Sigmoid colon (tissue), 7 donors: Measurements from ENCODE around the gene NRP1. TPM values are rescaled to one million over a fixed set of nuclear protein-coding genes. Genes with fewer than 3 reads are reported as not detected.

ENCODE experiments used
- DNase-seq: peaks from one replicate; pipeline ENCODE4 v3.0.0-alpha.2; 2019
- H3K27ac ChIP-seq, 4 donors: fragments of 200-600 bp; sonication (generic); one replicate each; pipeline ENCODE4 v1.5.1; 2016 to 2019; ENCODE audit warnings: mild to moderate bottlenecking in 1 of 4
- H3K27me3 ChIP-seq, 3 donors: fragments of 200-600 bp; sonication (generic); one replicate each; pipeline ENCODE4 v1.5.1; 2019; ENCODE audit warnings: mild to moderate bottlenecking in 1 of 3
- H3K36me3 ChIP-seq, 4 donors: fragments of 200-600 bp; sonication (generic); one replicate each; pipeline ENCODE4 v1.5.1; 2016 to 2019
- H3K4me1 ChIP-seq, 4 donors: fragments of 200-600 bp; sonication (generic); one replicate each; pipeline ENCODE4 v1.5.1; 2017 to 2019
- H3K4me3 ChIP-seq, 4 donors: fragments of 200-600 bp; sonication (generic); one replicate each; pipeline ENCODE4 v1.5.1; 2017 to 2019; ENCODE audit warnings: mild to moderate bottlenecking in 2 of 4, moderate library complexity in 1 of 4
- H3K9me3 ChIP-seq, 4 donors: fragments of 200-600 bp in 3 of 4; sonication (generic) in 3 of 4; one replicate each; pipeline versions ENCODE4 v1.5.1 to v1.6.1; 2013 to 2019
- EP300 ChIP-seq, 4 donors: sonication (generic); formaldehyde crosslinking; IDR thresholded peaks; one replicate each; pipeline ENCODE4 v1.6.1; 2017; ENCODE audit warnings: antibody characterized with exemption in 4 of 4
- POLR2A ChIP-seq, 2 donors: fragments of 450-650 bp; IDR thresholded peaks; one replicate each; pipeline ENCODE4 v1.6.1; 2016; ENCODE audit warnings: antibody characterized with exemption in 2 of 2, mild to moderate bottlenecking in 2 of 2, moderate library complexity in 2 of 2
- POLR2AphosphoS5 ChIP-seq, 4 donors: sonication (generic); formaldehyde crosslinking; IDR thresholded peaks; one replicate each; pipeline ENCODE4 v1.6.1; 2017; ENCODE audit warnings: antibody characterized with exemption in 4 of 4
- WGBS, 2 donors: extraction: QIAGEN DNeasy Blood & Tissue Kit; methylation state at CpG; one replicate each; pipeline ENCODE4 v1.1.7; 2013; 5-methylcytosine and 5-hydroxymethylcytosine counted together
- intact Hi-C: fragments of 100-400 bp; cut with DNase I; formaldehyde crosslinking; loops from one replicate; pipeline ENCODE4 v1.15.1; 2023
- polyA plus RNA-seq, 3 donors: library from polyadenylated mRNA; stranded (reverse); fragments of 200-250 nt; gene quantifications; one replicate each; pipeline ENCODE4 v1.2.3, GENCODE V29; 2013
- total RNA-seq, 4 donors: library from RNA; depleted of rRNA; stranded (reverse); fragments of >200 nt; gene quantifications; one replicate each; pipeline ENCODE4 v1.1.0, GENCODE V29; 2016
- TF ChIP-seq, protein P1 (sequence below), 4 experiments: fragments of 450-650 bp in 3 of 4; fragments of 200-600 bp in 1 of 4; IDR thresholded peaks; one replicate each; pipeline ENCODE4 v1.5.1; 2016 to 2019; ENCODE audit warnings: antibody characterized with exemption in 4 of 4, mild to moderate bottlenecking in 3 of 4, moderate library complexity in 2 of 4
- donor health status: healthy with polysubstance abuse.
- donor health status: Bipolar disorder and iron deficiency.
- donor health status: healthy.

Gene NRP1
- total and polyA plus RNA-seq, 7 donors, result 3.6 to 52.4 (median 44.1) TPM

DNA sequence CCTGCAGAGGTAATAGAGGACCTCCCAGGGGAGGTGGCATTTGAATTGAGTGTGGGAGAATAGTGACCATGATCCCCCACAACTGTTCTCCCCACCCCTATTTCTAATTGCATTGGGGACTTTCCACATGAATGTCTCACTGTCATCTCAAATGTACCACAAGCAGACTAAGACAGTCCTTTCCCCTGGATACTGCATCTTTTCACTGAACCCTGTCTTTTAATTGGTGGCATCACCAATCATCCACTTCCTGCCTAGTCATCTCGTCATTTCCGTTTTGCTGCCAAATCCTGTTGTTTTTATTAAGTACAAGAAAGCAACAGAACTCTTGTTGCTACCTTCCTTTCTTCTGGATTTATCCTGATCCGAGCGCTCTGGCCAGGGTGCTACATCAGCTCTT is 120.3 kb downstream of the NRP1 start:
- Histone ChIP-seq H3K36me3 (peaks cover 0 to 22% (median 0%) of the 10 kb centered on the region in 4 donors), H3K4me3 (no peak overlapping the region), H3K4me1 (peaks cover 0 to 8% (median 4%) of the 10 kb centered on the region in 4 donors), H3K27ac (no peak overlapping the region), H3K27me3 (no peaks in the 10 kb centered on the region), H3K9me3 (no peaks in the 10 kb centered on the region)
- TF ChIP-seq POLR2A (IDR thresholded peaks at IDR 0.05) (no peak), EP300 (IDR thresholded peaks at IDR 0.05) (no peak), POLR2AphosphoS5 (IDR thresholded peaks at IDR 0.05) (no peak)
- TF ChIP-seq, protein P1, sequence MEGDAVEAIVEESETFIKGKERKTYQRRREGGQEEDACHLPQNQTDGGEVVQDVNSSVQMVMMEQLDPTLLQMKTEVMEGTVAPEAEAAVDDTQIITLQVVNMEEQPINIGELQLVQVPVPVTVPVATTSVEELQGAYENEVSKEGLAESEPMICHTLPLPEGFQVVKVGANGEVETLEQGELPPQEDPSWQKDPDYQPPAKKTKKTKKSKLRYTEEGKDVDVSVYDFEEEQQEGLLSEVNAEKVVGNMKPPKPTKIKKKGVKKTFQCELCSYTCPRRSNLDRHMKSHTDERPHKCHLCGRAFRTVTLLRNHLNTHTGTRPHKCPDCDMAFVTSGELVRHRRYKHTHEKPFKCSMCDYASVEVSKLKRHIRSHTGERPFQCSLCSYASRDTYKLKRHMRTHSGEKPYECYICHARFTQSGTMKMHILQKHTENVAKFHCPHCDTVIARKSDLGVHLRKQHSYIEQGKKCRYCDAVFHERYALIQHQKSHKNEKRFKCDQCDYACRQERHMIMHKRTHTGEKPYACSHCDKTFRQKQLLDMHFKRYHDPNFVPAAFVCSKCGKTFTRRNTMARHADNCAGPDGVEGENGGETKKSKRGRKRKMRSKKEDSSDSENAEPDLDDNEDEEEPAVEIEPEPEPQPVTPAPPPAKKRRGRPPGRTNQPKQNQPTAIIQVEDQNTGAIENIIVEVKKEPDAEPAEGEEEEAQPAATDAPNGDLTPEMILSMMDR (IDR thresholded peaks at IDR 0.05), result no peak
- WGBS, 2 donors, result 89 to 92% methylated on average over 4 of the region's 4 CpGs
- intact Hi-C loops, result no loop called here
- no peak for DNase-seq

DNA sequence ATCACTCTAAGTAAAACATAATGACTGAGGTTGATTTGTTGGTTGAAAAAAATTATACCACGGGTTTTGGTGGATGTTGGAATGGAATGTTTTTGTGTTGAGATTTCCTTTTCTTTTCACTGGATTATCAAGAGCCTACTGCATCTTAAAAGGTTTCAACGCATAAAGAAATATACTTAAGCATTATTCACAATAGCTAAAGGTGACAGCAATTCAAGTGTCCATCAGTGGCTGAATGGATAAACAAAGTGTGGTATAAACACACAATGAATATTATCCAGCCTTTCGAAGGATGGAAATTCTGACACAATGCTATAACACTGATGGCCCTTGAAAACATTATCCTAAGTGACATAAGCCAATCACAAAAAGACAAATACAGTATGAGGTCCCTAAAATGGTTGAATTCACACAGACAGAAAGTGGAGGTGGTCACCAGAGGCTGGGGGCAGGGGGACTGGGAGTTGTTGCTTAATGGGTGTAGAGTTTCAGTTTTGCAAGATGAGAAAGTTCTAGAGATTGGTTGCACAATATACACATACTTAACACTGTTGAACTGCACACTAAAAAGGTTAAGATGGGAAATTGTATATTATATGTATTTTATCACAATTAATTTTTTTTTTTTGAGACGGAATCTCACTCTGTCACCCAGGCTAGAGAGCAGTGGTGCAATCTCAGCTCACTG is 122.3 kb downstream of the NRP1 start:
- H3K36me3 ChIP-seq, result peaks cover 0 to 33% (median 0%) of the 10 kb centered on the region in 4 donors
- no peaks in the 10 kb centered on the region for H3K9me3 ChIP-seq
- intact Hi-C loops, result no loop called here
- WGBS, 2 donors, result 85 to 90% methylated on average over 4 of the region's 4 CpGs
- H3K4me3 ChIP-seq, result no peak overlapping the region
- H3K4me1 ChIP-seq, result peaks cover 0 to 8% (median 4%) of the 10 kb centered on the region in 4 donors
- TF ChIP-seq, protein P1 (IDR thresholded peaks at IDR 0.05), result no peak
- TF ChIP-seq POLR2A (IDR thresholded peaks at IDR 0.05) (no peak), EP300 (IDR thresholded peaks at IDR 0.05) (no peak), POLR2AphosphoS5 (IDR thresholded peaks at IDR 0.05) (no peak)
- DNase-seq, result no peak
- H3K27me3 ChIP-seq, result no peaks in the 10 kb centered on the region
- peak overlapping the region; percentile 35 to 46 (median 39) for H3K27ac ChIP-seq

DNA sequence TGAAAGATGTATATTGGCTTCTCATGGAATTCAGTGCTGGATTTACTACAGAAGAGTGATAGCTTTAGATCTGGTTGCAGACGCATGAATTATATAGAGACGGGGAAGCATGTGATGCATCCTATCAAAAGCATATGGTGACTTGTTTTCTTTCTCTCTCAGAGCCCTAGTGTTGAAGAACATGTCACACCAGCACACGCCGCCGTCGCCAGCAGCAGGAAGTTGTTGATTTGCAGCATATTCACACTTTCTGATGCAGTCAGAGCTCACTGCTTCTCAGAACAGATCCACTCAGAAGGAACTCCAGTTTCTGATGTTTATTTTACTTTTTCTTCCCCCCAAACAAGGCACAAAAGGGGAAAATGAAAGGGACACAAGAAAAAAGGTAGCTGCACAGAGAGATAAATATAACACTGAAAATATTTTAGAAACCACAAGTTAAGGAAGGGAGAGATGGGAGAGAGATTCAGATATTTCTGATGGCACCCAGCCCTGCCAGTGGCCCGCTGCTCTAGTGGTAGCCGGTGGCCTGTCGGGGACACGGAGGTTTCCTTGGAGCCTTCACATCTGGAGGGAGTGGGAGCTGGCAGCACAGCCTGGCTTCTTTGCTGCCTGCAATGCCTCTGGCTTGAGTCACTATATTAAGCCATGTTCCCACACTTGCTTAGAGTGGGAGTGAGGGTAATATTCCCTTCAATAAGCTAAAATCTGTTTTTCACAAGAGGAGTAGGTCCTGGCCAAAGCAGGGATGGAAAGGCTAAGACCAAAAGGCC is 123.2 kb downstream of the NRP1 start:
- intact Hi-C loops, result no loop called here
- peaks cover 0 to 8% (median 4%) of the 10 kb centered on the region in 4 donors for H3K4me1 ChIP-seq
- peak overlapping the region; percentile 35 to 46 (median 39) for H3K27ac ChIP-seq
- H3K36me3 ChIP-seq, result peaks cover 0 to 42% (median 0%) of the 10 kb centered on the region in 4 donors
- H3K9me3 ChIP-seq, result no peaks in the 10 kb centered on the region
- TF ChIP-seq EP300 (IDR thresholded peaks at IDR 0.05) (no peak), POLR2AphosphoS5 (IDR thresholded peaks at IDR 0.05) (no peak), POLR2A (IDR thresholded peaks at IDR 0.05) (no peak)
- TF ChIP-seq, protein P1 (IDR thresholded peaks at IDR 0.05), result no peak
- no peaks in the 10 kb centered on the region for H3K27me3 ChIP-seq
- DNase-seq, result peak; percentile 78
- H3K4me3 ChIP-seq, result no peak overlapping the region
- WGBS, 2 donors, result 59 to 81% methylated on average over 10 of the region's 10 CpGs

DNA sequence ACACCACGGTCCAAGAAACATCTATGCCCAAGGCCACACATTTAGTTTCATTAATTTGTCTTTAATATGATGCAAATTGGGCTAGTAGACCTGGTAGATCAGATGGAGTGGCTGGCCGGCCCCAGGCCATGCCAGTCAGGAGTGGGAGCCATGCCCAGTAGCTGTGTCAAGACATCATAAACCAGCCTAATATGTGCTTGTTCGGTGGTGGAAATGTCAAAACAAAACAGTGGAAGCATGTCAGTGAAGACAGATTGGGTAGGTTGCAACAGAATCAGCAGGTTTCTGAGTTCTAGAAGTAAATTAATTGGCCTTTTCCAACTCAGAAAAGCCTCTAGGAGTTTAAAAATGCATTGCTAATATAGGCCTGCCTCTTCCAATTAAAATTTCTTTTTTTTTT is 124.7 kb downstream of the NRP1 start:
- DNase-seq, result no peak
- H3K27me3 ChIP-seq, result no peaks in the 10 kb centered on the region
- H3K4me1 ChIP-seq, result peaks cover 0 to 8% (median 4%) of the 10 kb centered on the region in 4 donors
- H3K36me3 ChIP-seq, result peaks cover 0 to 56% (median 0%) of the 10 kb centered on the region in 4 donors
- WGBS, 2 donors, result 88 to 92% methylated on average over 3 of the region's 3 CpGs
- intact Hi-C loops, result no loop called here
- no peak overlapping the region for H3K27ac ChIP-seq
- no peaks in the 10 kb centered on the region for H3K9me3 ChIP-seq
- H3K4me3 ChIP-seq, result no peak overlapping the region
- TF ChIP-seq POLR2AphosphoS5 (IDR thresholded peaks at IDR 0.05) (no peak), EP300 (IDR thresholded peaks at IDR 0.05) (no peak), POLR2A (IDR thresholded peaks at IDR 0.05) (no peak)
- TF ChIP-seq, protein P1 (IDR thresholded peaks at IDR 0.05), result no peak
